ENCODE data around the gene RNF144B.

The RNF144B gene

GRCh38 chr6:18410412-18410811 is 23.3 kb downstream of the RNF144B start:
- DNase-seq, result no peak

- DNase-seq, result no peak
Measured at GRCh38 chr6:18412068-18412467, 24.9 kb downstream of the RNF144B start.

DNA sequence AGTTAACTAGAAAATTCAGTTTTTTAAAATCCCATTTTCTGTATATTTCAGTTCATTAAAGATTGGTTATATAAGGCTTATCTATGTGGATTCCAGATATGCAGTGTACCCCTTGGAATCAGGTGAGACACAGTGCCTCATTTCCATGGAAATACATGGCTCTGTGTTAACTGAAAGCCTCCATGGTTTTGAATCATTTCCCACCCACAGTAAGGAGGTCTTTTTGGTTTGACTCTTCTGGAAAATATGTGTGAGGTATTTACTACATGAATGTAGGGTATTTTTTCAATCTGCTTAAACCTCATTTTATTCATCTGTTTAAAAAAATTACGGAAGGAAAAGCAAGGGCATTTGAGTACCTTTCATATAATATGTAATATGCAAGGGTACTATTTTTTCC is 25.5 kb downstream of the RNF144B start:
- no peak for DNase-seq

GRCh38 chr6:18413381-18413780 is 26.2 kb downstream of the RNF144B start:
- no peak for DNase-seq

DNA sequence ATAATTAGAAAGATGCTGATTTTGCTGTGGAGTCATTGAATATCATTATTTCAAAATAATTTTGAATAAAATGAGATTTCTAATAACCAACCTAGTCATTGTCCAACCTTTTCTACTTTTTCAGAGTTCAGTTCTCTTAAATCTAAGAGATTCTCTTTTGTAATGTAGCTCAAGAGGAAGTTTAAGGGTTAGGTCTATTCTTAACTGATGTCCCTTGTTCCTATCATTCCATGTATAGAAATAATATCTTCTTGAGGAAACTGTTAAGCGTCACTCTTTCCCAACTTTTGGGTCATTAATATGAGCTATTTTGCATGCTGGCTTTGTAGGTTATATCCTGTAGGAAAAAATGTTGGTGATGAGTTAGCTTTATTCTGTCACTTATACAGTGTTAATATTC is 27.0 kb downstream of the RNF144B start:
- DNase-seq, result no peak

GRCh38 chr6:18415207-18415606 is 28.1 kb downstream of the RNF144B start:
- DNase-seq, result no peak

DNA sequence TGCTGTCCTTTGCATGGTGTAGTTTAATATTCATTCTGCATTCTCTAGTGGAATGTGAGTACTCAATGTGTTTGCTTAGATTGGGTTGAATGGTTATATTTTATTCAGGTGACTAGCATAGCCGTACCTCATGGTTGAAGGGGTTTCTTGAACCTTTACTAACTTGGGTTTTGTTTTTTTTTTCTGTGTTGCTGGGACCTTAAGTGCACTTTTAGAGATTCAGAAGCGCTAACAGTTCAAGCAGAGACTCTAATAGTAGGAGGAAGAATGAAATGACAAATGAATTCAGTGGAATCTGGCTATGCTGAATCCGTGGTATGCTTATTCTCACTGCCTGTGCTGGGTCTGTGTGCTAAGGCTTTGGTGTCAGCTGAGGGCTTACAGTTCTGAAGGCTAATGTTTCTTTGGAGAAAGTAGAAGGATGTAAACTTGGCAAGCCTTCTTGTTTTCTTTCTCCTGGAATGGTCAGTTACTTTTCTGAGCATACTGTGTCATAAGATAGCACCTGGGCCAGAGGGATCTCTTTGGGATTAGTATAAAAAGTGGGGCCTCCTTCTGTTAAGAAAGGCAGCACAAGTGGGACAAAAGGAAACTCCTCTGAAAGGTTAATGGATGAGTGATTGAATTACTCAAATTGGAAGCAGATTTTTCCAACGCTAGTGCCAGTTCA is 28.7 kb downstream of the RNF144B start:
- no peak for DNase-seq

- no peak for DNase-seq
Measured at GRCh38 chr6:18416341-18416679, 29.2 kb downstream of the RNF144B start.

- DNase-seq, result no peak
Measured at GRCh38 chr6:18420328-18420727, 33.2 kb downstream of the RNF144B start.

DNA sequence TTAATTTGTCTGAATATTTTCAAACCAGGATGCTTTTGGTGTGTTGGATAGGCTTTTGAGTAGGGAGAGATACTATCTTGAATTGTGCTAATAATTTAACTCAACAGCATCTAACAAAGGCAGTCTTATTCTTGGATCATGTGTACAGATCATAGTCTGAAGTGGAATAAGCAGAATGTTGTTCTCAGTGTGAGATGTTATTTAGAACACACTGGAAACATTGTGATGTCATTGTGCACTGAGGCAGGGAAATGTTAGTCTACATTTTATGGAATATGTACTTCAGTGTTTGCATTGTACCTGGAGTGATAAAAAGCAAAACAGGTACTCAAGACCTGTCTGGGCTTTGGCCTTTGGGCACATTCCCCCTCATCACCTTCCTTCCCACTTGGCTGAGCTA is 35.0 kb downstream of the RNF144B start:
- no peak for DNase-seq

- no peak for DNase-seq
Measured at GRCh38 chr6:18423426-18423825, 36.3 kb downstream of the RNF144B start.

DNA sequence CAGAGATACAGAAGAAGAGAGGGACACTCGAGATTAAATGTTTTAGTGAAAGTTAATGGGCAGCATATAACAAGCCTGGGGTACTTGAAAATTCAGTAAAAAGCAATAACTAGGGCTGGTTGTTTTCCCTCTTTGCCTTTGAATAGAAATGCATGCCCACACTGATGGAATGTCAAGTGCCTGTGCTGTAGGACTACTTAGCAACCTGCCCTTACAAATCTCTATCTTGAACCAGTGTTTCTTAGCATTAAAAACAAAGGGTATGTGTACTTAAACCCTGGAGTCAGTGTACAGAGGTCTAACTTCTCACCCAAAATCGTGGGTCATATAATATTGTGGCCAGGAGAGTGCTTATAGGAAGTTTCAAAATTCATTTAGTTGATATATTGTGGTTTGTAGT is 37.1 kb downstream of the RNF144B start:
- no peak for DNase-seq

GRCh38 chr6:18425218-18425617 is 38.1 kb downstream of the RNF144B start:
- DNase-seq, result no peak

DNA sequence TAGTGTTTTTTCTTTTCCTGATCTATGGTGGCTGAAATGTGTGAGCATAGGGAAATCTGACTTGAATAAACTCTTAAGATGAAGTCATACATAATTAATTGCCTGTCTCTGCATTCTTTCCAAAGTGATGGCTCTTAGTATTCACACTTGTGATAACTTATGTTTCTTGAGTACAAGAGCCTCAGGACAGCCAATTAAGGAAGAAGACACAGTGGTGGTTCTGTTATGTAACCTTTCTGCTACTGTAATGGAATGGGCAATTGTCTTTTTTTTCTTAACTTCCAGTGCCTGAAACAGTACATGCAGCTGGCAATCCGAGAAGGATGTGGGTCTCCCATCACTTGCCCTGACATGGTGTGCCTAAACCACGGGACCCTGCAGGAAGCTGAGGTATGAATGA is 40.1 kb downstream of the RNF144B start:
- DNase-seq, result no peak

DNA sequence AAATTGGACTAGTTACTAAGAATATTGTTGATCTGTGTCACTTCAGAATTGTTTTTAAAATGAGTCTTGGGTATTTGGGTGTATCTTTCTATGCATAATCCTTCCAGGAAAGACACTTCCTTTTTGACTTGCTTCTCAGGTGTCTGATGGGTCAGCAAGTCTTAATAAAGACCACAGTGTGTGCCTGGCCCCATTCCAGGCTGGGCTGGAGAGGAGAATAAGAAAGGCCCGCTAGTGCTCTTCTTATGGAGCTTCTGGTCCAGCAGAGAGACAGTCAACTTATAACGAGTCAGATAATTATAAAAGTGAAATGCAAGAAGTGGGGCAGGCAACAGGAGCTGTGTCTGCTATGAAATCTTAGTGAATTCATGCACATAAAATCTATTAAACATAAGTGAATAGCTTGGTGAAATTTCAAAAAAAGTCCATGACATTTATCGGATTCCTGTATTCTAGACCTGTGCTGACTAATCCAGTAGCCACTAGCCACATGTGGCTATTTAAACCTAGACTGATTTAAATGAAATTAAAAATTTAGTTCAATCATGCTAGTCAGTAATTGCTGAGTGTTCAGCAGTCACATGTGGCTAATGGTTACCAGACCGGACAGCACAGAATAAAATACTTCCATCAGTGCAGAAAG is 42.6 kb downstream of the RNF144B start:
- no peak for DNase-seq

DNA sequence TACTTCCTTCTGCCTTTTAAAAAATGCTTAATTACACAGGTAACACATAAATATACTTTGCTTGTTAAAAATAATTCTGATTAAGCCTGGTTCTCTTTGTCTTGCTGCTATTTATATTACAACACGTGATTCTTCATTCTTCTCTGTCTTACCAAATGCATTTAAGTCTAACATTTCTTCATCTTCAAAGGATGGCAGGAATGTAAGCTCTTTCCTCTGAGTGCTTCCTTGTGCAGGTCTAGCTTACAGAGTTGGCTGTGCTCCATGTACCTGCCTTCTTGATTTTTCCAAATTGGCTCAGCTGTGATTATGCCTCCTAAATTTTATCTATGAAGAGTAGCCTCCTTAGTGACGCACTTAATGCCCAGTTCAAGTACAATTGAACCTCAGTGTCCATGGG is 44.4 kb downstream of the RNF144B start:
- DNase-seq, result no peak

DNA sequence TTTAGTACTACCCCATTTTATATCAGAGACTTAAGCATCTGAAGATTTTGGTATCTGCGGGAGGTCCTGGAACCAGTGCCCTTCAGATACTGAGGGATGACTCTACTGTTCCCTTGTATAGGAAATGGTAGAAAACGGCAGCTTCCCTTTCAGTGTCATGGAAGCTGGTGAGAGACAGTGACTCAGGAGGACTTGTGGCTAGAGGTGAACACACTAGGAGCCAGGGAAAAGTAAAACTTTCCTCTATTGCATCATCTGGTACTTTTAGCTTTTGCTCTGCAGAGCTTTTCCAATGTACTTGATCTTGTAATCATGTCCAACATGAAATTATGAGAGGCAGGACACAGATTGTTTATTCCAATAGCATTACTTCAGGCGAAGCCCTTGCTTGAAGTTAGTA is 45.0 kb downstream of the RNF144B start:
- DNase-seq, result no peak

DNA sequence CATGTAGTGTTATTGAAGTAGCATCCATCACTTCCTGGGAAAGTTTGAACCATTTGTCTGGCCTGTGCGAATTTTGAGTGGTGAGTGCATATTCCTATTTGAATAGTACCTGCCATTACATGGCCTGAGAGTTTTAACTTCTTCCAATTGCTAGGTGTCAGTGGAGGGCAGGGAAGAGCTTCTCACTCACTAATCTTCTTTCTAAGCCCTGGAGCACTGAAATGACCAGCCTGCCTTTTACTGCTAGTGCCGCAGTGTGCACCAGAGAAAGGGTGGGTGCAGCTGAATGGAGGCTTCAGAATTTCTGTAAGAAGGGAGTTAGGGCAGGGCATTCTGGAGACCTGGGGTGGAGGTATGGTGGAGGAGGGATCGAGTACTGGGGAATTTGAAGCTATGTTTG is 45.5 kb downstream of the RNF144B start:
- DNase-seq, result no peak

GRCh38 chr6:18433059-18433458 is 45.9 kb downstream of the RNF144B start:
- no peak for DNase-seq

GRCh38 chr6:18436341-18436740 is 49.2 kb downstream of the RNF144B start:
- DNase-seq, result no peak

GRCh38 chr6:18439581-18439980 is 52.4 kb downstream of the RNF144B start:
- DNase-seq, result no peak

DNA sequence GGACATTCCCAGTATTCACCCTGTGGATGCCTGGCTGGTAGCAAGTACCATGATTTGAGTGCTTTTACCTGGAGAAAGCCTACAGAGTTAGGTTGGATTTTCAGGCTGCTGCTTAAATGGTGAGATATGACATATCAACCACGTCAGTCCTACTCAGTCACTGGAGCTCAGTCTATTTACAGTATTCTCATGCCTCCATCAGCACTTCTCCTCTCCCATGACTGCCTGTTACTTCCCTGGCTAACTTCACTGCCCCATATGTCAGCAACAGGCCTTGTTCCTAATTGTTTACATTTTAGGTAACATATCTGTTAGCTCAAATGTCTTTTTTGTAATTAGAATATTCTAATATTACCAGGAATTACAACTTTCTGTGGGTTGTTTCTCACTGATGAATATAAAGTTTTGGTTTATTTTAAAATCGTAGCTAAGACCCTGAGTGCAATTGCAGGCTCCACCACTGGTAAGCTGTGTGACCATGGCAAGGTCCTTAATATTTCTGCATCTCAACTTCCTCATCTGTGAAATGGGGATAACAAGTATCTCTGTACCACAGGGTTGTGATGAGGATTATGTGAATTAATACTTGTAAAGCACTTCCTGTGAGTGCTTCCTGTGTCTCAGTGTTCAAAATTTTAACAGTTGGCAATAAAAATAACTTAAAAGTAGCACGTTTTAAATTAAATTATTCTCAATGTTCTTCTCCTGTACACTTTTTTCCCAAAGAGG is 54.3 kb downstream of the RNF144B start:
- no peak for DNase-seq

GRCh38 chr6:18444111-18444510 is 57.0 kb downstream of the RNF144B start:
- DNase-seq, result no peak

- DNase-seq, result no peak
Measured at GRCh38 chr6:18445228-18445627, 58.1 kb downstream of the RNF144B start.

DNA sequence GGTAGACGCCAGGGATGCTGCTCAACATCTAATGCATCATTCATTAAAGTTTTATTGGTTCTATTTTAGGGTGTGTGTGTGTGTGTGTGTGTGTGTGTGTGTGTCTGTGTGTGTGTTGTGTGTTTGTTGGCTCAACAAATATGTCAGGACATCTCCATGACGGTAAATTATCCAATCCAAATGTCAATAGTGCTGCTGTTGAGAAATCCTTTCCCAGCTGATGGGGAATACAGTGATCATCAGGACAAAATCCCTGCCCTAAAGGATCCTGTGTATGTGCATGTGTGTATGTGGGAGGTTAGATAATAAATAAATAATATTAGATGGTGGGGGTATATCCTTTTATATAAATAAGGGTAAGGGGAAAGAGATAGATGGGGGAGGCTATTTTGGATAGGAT is 59.6 kb downstream of the RNF144B start:
- DNase-seq, result no peak

All from activated CD4-positive, CD25-positive, alpha-beta regulatory T cell treated with anti-CD3 and anti-CD28 coated beads, Interleukin-2, amount 50 U/mL, for 72 hours (primary cell).